H1 (cell line): ENCODE measurements around the gene CCS.

ENCODE experiments used
- CHD2 ChIP-seq: IDR thresholded peaks from 2 replicates; pipeline ENCODE4 v1.6.1; 2012; ENCODE audit warnings: low read length, improper control_type of control experiment
- JUND ChIP-seq: IDR thresholded peaks from 2 replicates; pipeline ENCODE4 v1.6.1; 2011; ENCODE audit warnings: mild to moderate bottlenecking, improper control_type of control experiment, low read length
- POLR2A ChIP-seq, 2 experiments: IDR thresholded peaks; 1 replicate in 1 of 2; 2 replicates in 1 of 2; pipeline ENCODE4 v1.6.1; 2011; ENCODE audit warnings: low read depth in 2 of 2, low read length in 2 of 2, mild to moderate bottlenecking in 2 of 2; ENCODE audit errors: control extremely low read depth in 1 of 2
- TAF1 ChIP-seq: IDR thresholded peaks from 2 replicates; pipeline ENCODE4 v1.6.1; 2011; ENCODE audit warnings: mild to moderate bottlenecking, low read depth, low read length
- YY1 ChIP-seq: IDR thresholded peaks from 2 replicates; pipeline ENCODE4 v1.6.1; 2011; ENCODE audit warnings: low read depth, mild to moderate bottlenecking, low read length
- ZNF274 ChIP-seq: IDR thresholded peaks from 2 replicates; pipeline ENCODE4 v1.7.0; 2012; ENCODE audit warnings: low read length, borderline replicate concordance; ENCODE audit errors: extremely low read depth
- TF ChIP-seq, protein P1 (sequence below), 3 experiments: IDR thresholded peaks; 1 replicate in 2 of 3; 2 replicates in 1 of 3; pipeline versions ENCODE4 v1.5.1 to v1.6.1; 2011; ENCODE audit warnings: low read length in 3 of 3, mild to moderate bottlenecking in 3 of 3, inconsistent platforms in 2 of 3, low read depth in 1 of 3, moderate library complexity in 1 of 3; ENCODE audit not compliant: insufficient read depth in 1 of 3; ENCODE audit errors: control extremely low read depth in 1 of 3
- TF ChIP-seq, protein P2 (sequence below): IDR thresholded peaks from 2 replicates; pipeline ENCODE4 v1.6.1; 2012; ENCODE audit warnings: inconsistent platforms
- TF ChIP-seq, protein P3 (sequence below): IDR thresholded peaks from 2 replicates; pipeline ENCODE4 v1.6.1; 2011; ENCODE audit warnings: low read length, improper control_type of control experiment

GRCh38 chr11:66607126-66607834 lies 14.3 kb downstream of the CCS start:
- TF ChIP-seq, protein P1, sequence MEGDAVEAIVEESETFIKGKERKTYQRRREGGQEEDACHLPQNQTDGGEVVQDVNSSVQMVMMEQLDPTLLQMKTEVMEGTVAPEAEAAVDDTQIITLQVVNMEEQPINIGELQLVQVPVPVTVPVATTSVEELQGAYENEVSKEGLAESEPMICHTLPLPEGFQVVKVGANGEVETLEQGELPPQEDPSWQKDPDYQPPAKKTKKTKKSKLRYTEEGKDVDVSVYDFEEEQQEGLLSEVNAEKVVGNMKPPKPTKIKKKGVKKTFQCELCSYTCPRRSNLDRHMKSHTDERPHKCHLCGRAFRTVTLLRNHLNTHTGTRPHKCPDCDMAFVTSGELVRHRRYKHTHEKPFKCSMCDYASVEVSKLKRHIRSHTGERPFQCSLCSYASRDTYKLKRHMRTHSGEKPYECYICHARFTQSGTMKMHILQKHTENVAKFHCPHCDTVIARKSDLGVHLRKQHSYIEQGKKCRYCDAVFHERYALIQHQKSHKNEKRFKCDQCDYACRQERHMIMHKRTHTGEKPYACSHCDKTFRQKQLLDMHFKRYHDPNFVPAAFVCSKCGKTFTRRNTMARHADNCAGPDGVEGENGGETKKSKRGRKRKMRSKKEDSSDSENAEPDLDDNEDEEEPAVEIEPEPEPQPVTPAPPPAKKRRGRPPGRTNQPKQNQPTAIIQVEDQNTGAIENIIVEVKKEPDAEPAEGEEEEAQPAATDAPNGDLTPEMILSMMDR (IDR thresholded peaks at IDR 0.05; ENCODE audit: control extremely low read depth in 1 of 3, insufficient read depth in 1 of 3, low read depth in 1 of 3, low read length in 3 of 3): no peak
- TF ChIP-seq TAF1: no peak
- TF ChIP-seq POLR2A (IDR thresholded peaks at IDR 0.05; ENCODE audit: control extremely low read depth in 1 of 2, low read depth in 2 of 2, low read length in 2 of 2): no peak
- TF ChIP-seq ZNF274: no peak
- no peak for TF ChIP-seq CHD2
- TF ChIP-seq JUND: no peak
- TF ChIP-seq, protein P2, sequence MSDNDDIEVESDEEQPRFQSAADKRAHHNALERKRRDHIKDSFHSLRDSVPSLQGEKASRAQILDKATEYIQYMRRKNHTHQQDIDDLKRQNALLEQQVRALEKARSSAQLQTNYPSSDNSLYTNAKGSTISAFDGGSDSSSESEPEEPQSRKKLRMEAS: no peak
- no peak for TF ChIP-seq YY1
- TF ChIP-seq, protein P3, sequence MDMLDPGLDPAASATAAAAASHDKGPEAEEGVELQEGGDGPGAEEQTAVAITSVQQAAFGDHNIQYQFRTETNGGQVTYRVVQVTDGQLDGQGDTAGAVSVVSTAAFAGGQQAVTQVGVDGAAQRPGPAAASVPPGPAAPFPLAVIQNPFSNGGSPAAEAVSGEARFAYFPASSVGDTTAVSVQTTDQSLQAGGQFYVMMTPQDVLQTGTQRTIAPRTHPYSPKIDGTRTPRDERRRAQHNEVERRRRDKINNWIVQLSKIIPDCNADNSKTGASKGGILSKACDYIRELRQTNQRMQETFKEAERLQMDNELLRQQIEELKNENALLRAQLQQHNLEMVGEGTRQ: no peak
